ENCODE measurements around the gene TERT. TPM values are rescaled to one million over a fixed set of nuclear protein-coding genes. Genes with fewer than 3 reads are reported as not detected.
A peak's percentile ranks its signal among the peaks of the same experiment; 100 is the strongest.

Gene TERT
- total and polyA plus RNA-seq, 2 of the 8 experiments (the other 6 are each of a cell fraction or from before 2014, with no cell fraction given) = 13.1 to 23.1 TPM

GRCh38 chr5:1215320-1216096 lies 79.4 kb downstream of the TERT start:
- ChIA-PET CTCF (ENCODE audit: partially characterized antibody) (interaction anchor here (0.6 to 2.1 kb wide), 5 partner anchors 9 to 412 kb away, joined by 3 to 7 read pairs (median 4); no protein-coding TSS in a partner anchor), POLR2A (ENCODE audit: partially characterized antibody) (interaction anchor here (0.6 to 0.9 kb wide), 2 partner anchors 68 to 724 kb away, joined by 3 to 4 read pairs; no protein-coding TSS in a partner anchor)
- H4K20me1 ChIP-seq (replicated peaks in 1 of 2; ENCODE audit: control insufficient read depth in 1 of 2, insufficient read depth in 2 of 2, low read length in 2 of 2) = peaks cover 3 to 6% of the 10 kb centered on the region in 2 experiments
- no peak overlapping the region for H3K18ac ChIP-seq (ENCODE audit: extremely low read depth, low read length)
- H3K4me1 ChIP-seq (replicated peaks in 1 of 4; ENCODE audit: control insufficient read depth in 3 of 4, insufficient read depth in 4 of 4, low read length in 3 of 4) = peaks cover 0 to 2% (median 0%) of the 10 kb centered on the region in 4 experiments; a peak in 2 of 7 replicates
- 93% methylated on average over 23 of the region's 23 CpGs; no CpG with 5 or more reads in 1 of the 2 experiments for WGBS, 2 experiments (ENCODE audit: extremely low coverage in 1 of 2, insufficient coverage in 1 of 2, insufficient read length in 1 of 2, insufficient replicate concordance in 2 of 2, low coverage in 1 of 2, low lambda C conversion rate in 2 of 2, missing lambda C conversion rate in 1 of 2)
- H3K36me3 ChIP-seq (ENCODE audit: control insufficient read depth in 2 of 4, insufficient read depth in 4 of 4, low read length in 3 of 4) = no peaks in the 10 kb centered on the region
- no peak overlapping the region for H4K5ac ChIP-seq (ENCODE audit: insufficient read length, low read depth, low read length)
- no peak overlapping the region for H3K9ac ChIP-seq (replicated peaks in 1 of 4; ENCODE audit: extremely low read depth in 1 of 4, low read depth in 3 of 4, low read length in 3 of 4)
- H3K27ac ChIP-seq (ENCODE audit: low read depth, low read length) = no peak overlapping the region
- H3K79me1 ChIP-seq (ENCODE audit: low read depth, low read length) = no peaks in the 10 kb centered on the region
- DNase-seq (ENCODE audit: low read depth in 1 of 2, low spot score in 2 of 2) (no peak), FAIRE-seq (no peak)
- no peak overlapping the region for H2AK5ac ChIP-seq (ENCODE audit: low read depth, low read length)
- H3K27me3 ChIP-seq (replicated peaks in 1 of 4; ENCODE audit: control insufficient read depth in 3 of 4, extremely low read depth in 1 of 4, insufficient read depth in 3 of 4, low read length in 3 of 4) = no peaks in the 10 kb centered on the region; a peak in 1 of 7 replicates
- H3K4ac ChIP-seq (replicated peaks; ENCODE audit: insufficient read length, low read depth, low read length) = no peak overlapping the region
- H3K4me3 ChIP-seq (ENCODE audit: extremely low read depth in 1 of 4, insufficient read depth in 2 of 4, low read depth in 3 of 4, low read length in 4 of 4) = no peak overlapping the region
- no peak overlapping the region for H3K4me2 ChIP-seq (ENCODE audit: insufficient read depth in 1 of 2, low read depth in 2 of 2, low read length in 2 of 2)
- H4K8ac ChIP-seq (ENCODE audit: extremely low read depth, insufficient read depth, low read length) = peak overlapping the region; percentile 62; the same call in 1 of the 2 replicates
- peaks cover 0 to 2% of the 10 kb centered on the region in 2 experiments; a peak in 1 of 4 replicates for H3K9me3 ChIP-seq (ENCODE audit: insufficient read depth in 2 of 2, low read depth in 1 of 2, low read length in 1 of 2)
- no peak overlapping the region for H2BK120ac ChIP-seq (replicated peaks; ENCODE audit: low read depth, low read length)
- H3K23ac ChIP-seq (ENCODE audit: insufficient read length) = no peak overlapping the region
- H2BK5ac ChIP-seq (ENCODE audit: low read depth, low read length) = no peak overlapping the region
- no peak overlapping the region for H2BK15ac ChIP-seq (ENCODE audit: low read length)
- no peak overlapping the region for H3K56ac ChIP-seq (replicated peaks; ENCODE audit: insufficient read length, low read depth, low read length)
- no peak overlapping the region for H2AFZ ChIP-seq (ENCODE audit: low read length)
- no peak overlapping the region for H4K91ac ChIP-seq (replicated peaks; ENCODE audit: insufficient read length, low read length)
- no peaks in the 10 kb centered on the region for H3K23me2 ChIP-seq (ENCODE audit: low read depth, low read length)
- no peak overlapping the region for H3K14ac ChIP-seq (ENCODE audit: insufficient read length)
- no peak overlapping the region for H2BK20ac ChIP-seq (ENCODE audit: low read length)
- H3K79me2 ChIP-seq (ENCODE audit: control insufficient read depth in 1 of 2, insufficient read depth in 2 of 2, low read length in 2 of 2) = no peaks in the 10 kb centered on the region
- H2BK12ac ChIP-seq (ENCODE audit: low read depth, low read length) = no peak overlapping the region
- TF ChIP-seq JUND (IDR thresholded peaks at IDR 0.05; ENCODE audit: low read length) (no peak), POU5F1 (IDR thresholded peaks at IDR 0.05; ENCODE audit: low read depth, low read length) (no peak), GTF2F1 (IDR thresholded peaks at IDR 0.05; ENCODE audit: borderline replicate concordance, low read depth, low read length) (no peak), KDM5A (IDR thresholded peaks at IDR 0.05; ENCODE audit: low read length) (no peak), CHD2 (IDR thresholded peaks at IDR 0.05; ENCODE audit: low read length) (no peak), CHD1 (IDR thresholded peaks at IDR 0.05; ENCODE audit: low read depth, low read length) (no peak), RBBP5 (IDR thresholded peaks at IDR 0.05; ENCODE audit: borderline replicate concordance, low read depth, low read length) (no peak), RAD21 (IDR thresholded peaks at IDR 0.05 in 1 of 2, conservative IDR thresholded peaks at IDR 0.05 in 1 of 2; ENCODE audit: low read depth in 2 of 2, low read length in 2 of 2) (no peak), NANOG (IDR thresholded peaks at IDR 0.05; ENCODE audit: insufficient read depth, low read depth, low read length, poor library complexity, severe bottlenecking) (no peak), ASH2L (IDR thresholded peaks at IDR 0.05; ENCODE audit: low read length) (no peak)
